ENCODE data around the gene ZDHHC16. TPM values are rescaled to one million over a fixed set of nuclear protein-coding genes. Genes with fewer than 3 reads are reported as not detected.

ZDHHC16 gene
- total and polyA plus RNA-seq, 2 donors (not counting 1 experiment from before 2014, with no cell fraction given): 24.1 to 41.5 TPM

- no peaks in the 10 kb centered on the region for H3K9me3 Mint-ChIP-seq (ENCODE audit: insufficient read depth)
- no peaks in the 10 kb centered on the region for H3K4me1 Mint-ChIP-seq
- Histone ChIP-seq H3K9me3 (ENCODE audit: control extremely low read depth in 1 of 3, control insufficient read depth in 2 of 3, insufficient read depth in 1 of 3, low read length in 2 of 3) (no peaks in the 10 kb centered on the region), H3K4me1 (ENCODE audit: control insufficient read depth in 2 of 2, insufficient read depth in 2 of 2, low read length in 2 of 2) (no peaks in the 10 kb centered on the region), H3K36me3 (replicated peaks in 1 of 2; ENCODE audit: control extremely low read depth in 1 of 2, control insufficient read depth in 1 of 2, extremely low read depth in 1 of 2, insufficient read depth in 2 of 2, low read length in 1 of 2) (peaks cover 26 to 90% of the 10 kb centered on the region in 2 experiments), H3K4me2 (replicated peaks; ENCODE audit: low read depth, low read length, poor library complexity, severe bottlenecking) (no peak overlapping the region), H3K9ac (ENCODE audit: low read length) (no peak overlapping the region), H3K27me3 (replicated peaks in 1 of 4; ENCODE audit: control extremely low read depth in 1 of 4, control insufficient read depth in 3 of 4, insufficient read depth in 4 of 4, low read length in 3 of 4) (no peaks in the 10 kb centered on the region), H3K4me3 (ENCODE audit: control extremely low read depth in 1 of 5, extremely low read depth in 1 of 5, insufficient read depth in 1 of 5, low read depth in 2 of 5, low read length in 4 of 5) (no peak overlapping the region), H3K79me2 (ENCODE audit: control insufficient read depth, insufficient read depth, low read length) (no peaks in the 10 kb centered on the region), H2AFZ (ENCODE audit: insufficient read depth, low read depth, low read length, poor library complexity, severe bottlenecking) (no peak overlapping the region), H3K27ac (ENCODE audit: low read length in 2 of 2) (no peak overlapping the region), H4K20me1 (ENCODE audit: control insufficient read depth, insufficient read depth, low read length, poor library complexity, severe bottlenecking) (no peaks in the 10 kb centered on the region)
- no peak overlapping the region for H3K4me3 Mint-ChIP-seq
- CTCF ChIA-PET: interaction anchor here (0.7 to 8.4 kb wide), 3 partner anchors 14 to 90 kb away, joined by 3 to 96 read pairs (median 5); no protein-coding TSS in a partner anchor
- no peak overlapping the region for H3K27ac Mint-ChIP-seq
- 100% methylated on average over 1 of the region's 2 CpGs for WGBS (ENCODE audit: insufficient coverage)
- TF ChIP-seq CTCF (IDR thresholded peaks at IDR 0.05): no peak
- TF ChIP-seq EZH2 (IDR thresholded peaks at IDR 0.05; ENCODE audit: borderline replicate concordance, insufficient read depth, low read depth, low read length, poor library complexity, severe bottlenecking): no peak
- POLR2A ChIA-PET: no interaction called here
- no peaks in the 10 kb centered on the region for H3K27me3 Mint-ChIP-seq
- no peak for ATAC-seq (ENCODE audit: low read depth)
- intact Hi-C loops (cut with micrococcal nuclease): loop anchor here (2.0 kb wide), 1 partner anchor 16 kb away; the partner anchor contains the start of genes EXOSC1 and ZDHHC16
- no peak for DNase-seq
Observed at GRCh38 chr10:97462309-97462708, 16.3 kb downstream of the ZDHHC16 start.

GRCh38 chr10:97463363-97464132 is 17.6 kb downstream of the ZDHHC16 start:
- H3K27me3 ChIP-seq (replicated peaks in 1 of 4; ENCODE audit: control extremely low read depth in 1 of 4, control insufficient read depth in 3 of 4, insufficient read depth in 4 of 4, low read length in 3 of 4): no peaks in the 10 kb centered on the region
- Mint-ChIP-seq H3K4me1 (no peaks in the 10 kb centered on the region), H3K27ac (peak overlapping the region; percentile 17), H3K9me3 (ENCODE audit: insufficient read depth) (no peaks in the 10 kb centered on the region), H3K27me3 (no peaks in the 10 kb centered on the region), H3K4me3 (no peak overlapping the region)
- H3K9ac ChIP-seq (ENCODE audit: low read length): no peak overlapping the region
- no peak overlapping the region for H3K4me3 ChIP-seq (ENCODE audit: control extremely low read depth in 1 of 5, extremely low read depth in 1 of 5, insufficient read depth in 1 of 5, low read depth in 2 of 5, low read length in 4 of 5)
- no peaks in the 10 kb centered on the region for H3K79me2 ChIP-seq (ENCODE audit: control insufficient read depth, insufficient read depth, low read length)
- H4K20me1 ChIP-seq (ENCODE audit: control insufficient read depth, insufficient read depth, low read length, poor library complexity, severe bottlenecking): no peaks in the 10 kb centered on the region
- peaks cover 26 to 92% of the 10 kb centered on the region in 2 experiments for H3K36me3 ChIP-seq (replicated peaks in 1 of 2; ENCODE audit: control extremely low read depth in 1 of 2, control insufficient read depth in 1 of 2, extremely low read depth in 1 of 2, insufficient read depth in 2 of 2, low read length in 1 of 2)
- H3K4me2 ChIP-seq (replicated peaks; ENCODE audit: low read depth, low read length, poor library complexity, severe bottlenecking): no peak overlapping the region
- ATAC-seq (ENCODE audit: low read depth) (peak; percentile 71), DNase-seq (peak; percentile 54)
- no peaks in the 10 kb centered on the region for H3K9me3 ChIP-seq (ENCODE audit: control extremely low read depth in 1 of 3, control insufficient read depth in 2 of 3, insufficient read depth in 1 of 3, low read length in 2 of 3)
- intact Hi-C loops (cut with micrococcal nuclease): loop anchor here (1.0 to 2.0 kb wide), 2 partner anchors 17 to 56 kb away; partner anchors contain the start of genes EXOSC1 and ZDHHC16
- WGBS (ENCODE audit: insufficient coverage): 100% methylated on average over 1 of the region's 4 CpGs
- TF ChIP-seq EZH2 (IDR thresholded peaks at IDR 0.05; ENCODE audit: borderline replicate concordance, insufficient read depth, low read depth, low read length, poor library complexity, severe bottlenecking) (no peak), CTCF (IDR thresholded peaks at IDR 0.05) (peak; percentile 86)
- H3K27ac ChIP-seq (ENCODE audit: low read length in 2 of 2): no peak overlapping the region
- ChIA-PET POLR2A (no interaction called here), CTCF (interaction anchor here (0.6 to 8.4 kb wide), 7 partner anchors 11 to 245 kb away, joined by 3 to 96 read pairs (median 4); no protein-coding TSS in a partner anchor)
- no peaks in the 10 kb centered on the region for H3K4me1 ChIP-seq (ENCODE audit: control insufficient read depth in 2 of 2, insufficient read depth in 2 of 2, low read length in 2 of 2)
- no peak overlapping the region for H2AFZ ChIP-seq (ENCODE audit: insufficient read depth, low read depth, low read length, poor library complexity, severe bottlenecking)

Measured in B cell (primary cell).